ENCODE results near the gene CTNNA2.

DNA sequence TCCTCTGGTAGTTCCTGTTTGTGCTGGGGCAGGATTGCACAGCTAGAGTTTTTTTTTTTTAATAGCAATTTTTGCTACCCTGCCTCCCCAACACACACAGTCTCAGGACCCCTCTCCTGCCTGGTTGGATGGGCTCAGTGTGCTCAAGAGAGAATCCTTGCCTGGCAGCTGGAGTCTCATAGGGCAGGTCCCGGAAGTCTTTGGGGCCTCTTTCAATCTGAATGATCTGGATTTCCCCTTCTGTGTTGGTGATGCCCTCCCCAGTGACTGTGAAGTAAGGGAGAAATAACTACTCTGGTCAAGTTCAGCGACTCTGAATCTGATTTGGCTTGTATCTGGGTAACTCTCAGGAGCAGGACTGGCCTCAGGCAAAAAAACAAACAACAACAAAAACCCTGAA, 1012.3 kb downstream of the CTNNA2 start:
- TF ChIP-seq, protein P1, sequence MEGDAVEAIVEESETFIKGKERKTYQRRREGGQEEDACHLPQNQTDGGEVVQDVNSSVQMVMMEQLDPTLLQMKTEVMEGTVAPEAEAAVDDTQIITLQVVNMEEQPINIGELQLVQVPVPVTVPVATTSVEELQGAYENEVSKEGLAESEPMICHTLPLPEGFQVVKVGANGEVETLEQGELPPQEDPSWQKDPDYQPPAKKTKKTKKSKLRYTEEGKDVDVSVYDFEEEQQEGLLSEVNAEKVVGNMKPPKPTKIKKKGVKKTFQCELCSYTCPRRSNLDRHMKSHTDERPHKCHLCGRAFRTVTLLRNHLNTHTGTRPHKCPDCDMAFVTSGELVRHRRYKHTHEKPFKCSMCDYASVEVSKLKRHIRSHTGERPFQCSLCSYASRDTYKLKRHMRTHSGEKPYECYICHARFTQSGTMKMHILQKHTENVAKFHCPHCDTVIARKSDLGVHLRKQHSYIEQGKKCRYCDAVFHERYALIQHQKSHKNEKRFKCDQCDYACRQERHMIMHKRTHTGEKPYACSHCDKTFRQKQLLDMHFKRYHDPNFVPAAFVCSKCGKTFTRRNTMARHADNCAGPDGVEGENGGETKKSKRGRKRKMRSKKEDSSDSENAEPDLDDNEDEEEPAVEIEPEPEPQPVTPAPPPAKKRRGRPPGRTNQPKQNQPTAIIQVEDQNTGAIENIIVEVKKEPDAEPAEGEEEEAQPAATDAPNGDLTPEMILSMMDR (conservative IDR thresholded peaks at IDR 0.05) = no peak
- TF ChIP-seq EZH2 (IDR thresholded peaks at IDR 0.05; ENCODE audit: low read depth) = no peak

All from PC-9 (cell line).